ENCODE data around the gene C12orf75.
"Not testable (repeated sequence)": the region's sequence is repeated elsewhere in the genome, so short reads cannot be mapped to it uniquely, and the experiment has no call there.

The C12orf75 gene

GRCh38 chr12:105378911-105379310, 48.4 kb downstream of the C12orf75 start:
- DNase-seq (ENCODE audit: low read depth in 2 of 2) = no peak

- DNase-seq (ENCODE audit: low read depth in 2 of 2) = no peak
Measured at GRCh38 chr12:105382771-105383622, 52.5 kb downstream of the C12orf75 start.

GRCh38 chr12:105384220-105384619, 53.7 kb downstream of the C12orf75 start:
- DNase-seq (ENCODE audit: low read depth in 2 of 2) = no peak

GRCh38 chr12:105384916-105385535, 54.5 kb downstream of the C12orf75 start:
- no peak for DNase-seq (ENCODE audit: low read depth in 2 of 2)

DNA sequence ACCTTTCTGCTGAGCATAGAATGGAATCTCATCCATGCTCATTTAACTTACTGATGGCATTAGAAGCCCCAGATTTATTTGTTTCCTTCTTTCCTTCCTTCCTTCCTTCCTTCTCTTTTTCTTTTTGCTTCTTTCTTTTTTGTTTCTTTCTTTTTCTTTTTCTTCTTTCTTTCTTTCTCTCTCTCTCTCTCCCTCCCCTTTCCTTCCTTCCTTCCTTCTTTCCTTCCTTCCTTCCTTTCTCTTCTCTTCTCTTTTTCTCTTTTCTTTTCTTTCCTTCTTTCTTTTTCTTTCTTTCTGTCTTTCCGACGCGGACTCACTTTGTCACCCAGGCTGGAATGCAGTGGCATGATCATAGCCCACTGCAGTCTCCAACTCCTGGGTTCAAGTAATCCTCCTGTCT, 55.9 kb downstream of the C12orf75 start:
- DNase-seq (ENCODE audit: low read depth in 2 of 2) = no peak

- no peak for DNase-seq (ENCODE audit: low read depth in 2 of 2)
Measured at GRCh38 chr12:105391231-105391630, 60.7 kb downstream of the C12orf75 start.

- no peak for DNase-seq (ENCODE audit: low read depth in 2 of 2)
Measured at GRCh38 chr12:105393587-105393986, 63.1 kb downstream of the C12orf75 start.

GRCh38 chr12:105396024-105396423, 65.5 kb downstream of the C12orf75 start:
- DNase-seq (ENCODE audit: low read depth in 2 of 2) = no peak

DNA sequence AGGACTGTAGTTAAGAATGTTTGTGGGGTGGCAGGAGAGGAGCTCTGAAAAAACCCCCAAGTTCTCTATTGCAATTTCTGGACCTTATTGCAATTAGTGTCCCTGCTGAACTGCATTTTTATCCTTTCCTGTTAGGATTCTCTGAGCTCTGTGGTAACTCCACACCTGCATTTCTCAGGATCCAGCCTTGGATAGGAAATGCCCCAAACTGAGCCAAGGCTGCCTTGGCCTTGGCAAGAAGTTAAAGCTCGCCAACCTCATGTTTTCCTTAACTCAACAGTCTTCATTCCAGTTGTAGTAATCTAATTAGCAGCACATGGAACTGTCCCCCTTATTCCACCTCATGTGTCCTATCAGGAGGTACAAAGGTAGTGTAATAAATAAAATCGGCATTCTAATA, 66.5 kb downstream of the C12orf75 start:
- no peak for DNase-seq (ENCODE audit: low read depth in 2 of 2)

GRCh38 chr12:105398930-105399329, 68.4 kb downstream of the C12orf75 start:
- DNase-seq (ENCODE audit: low read depth in 2 of 2) = no peak

DNA sequence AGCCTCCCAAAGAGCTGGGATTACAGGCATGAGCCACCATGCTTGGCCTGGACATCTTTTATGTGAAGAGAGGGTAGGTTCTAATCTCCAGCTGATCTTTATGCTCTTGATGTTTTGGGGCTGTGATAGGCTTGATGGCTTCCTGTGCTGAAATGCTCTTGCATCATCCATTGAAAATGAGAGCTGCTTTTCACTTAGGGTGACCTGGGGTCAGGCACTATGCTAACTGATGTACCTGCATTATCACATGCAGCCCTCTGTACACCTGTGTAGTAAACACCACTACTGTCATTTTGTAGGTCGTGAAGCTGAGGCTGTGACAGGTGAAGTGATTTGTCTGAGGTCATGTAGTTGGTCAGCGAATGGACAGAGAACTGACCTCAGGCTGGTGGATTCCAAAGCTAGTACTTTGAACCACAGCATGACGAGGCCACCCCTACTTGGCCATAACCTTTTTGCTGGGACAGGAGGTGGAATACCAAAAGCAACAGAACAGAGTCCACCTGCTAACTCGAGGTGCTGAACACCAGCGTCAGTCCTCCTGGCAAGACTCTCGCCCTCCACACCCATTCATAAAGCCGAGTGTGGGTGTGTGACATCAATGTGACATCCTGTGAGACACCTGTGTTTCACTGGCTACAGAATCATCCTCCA, 69.1 kb downstream of the C12orf75 start:
- DNase-seq (ENCODE audit: low read depth in 2 of 2) = no peak

DNA sequence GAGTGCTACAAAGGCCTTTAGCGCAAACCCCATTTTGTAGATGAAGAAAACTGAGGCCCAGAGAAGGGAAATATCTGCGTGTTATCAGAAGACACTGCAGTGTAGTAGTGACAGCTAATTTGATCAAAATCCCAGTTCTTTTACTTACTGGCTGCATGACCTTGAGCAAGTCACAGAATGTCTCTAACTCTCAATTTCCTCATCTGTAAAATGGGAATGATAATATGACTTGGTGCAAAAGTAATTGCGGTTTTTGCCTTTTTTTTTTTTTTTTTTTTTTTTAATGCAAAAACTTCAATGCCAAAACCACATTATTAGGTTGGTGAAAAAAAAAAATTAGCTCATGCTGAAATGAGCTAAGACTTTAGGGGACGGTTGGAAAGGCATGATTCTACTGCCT, 69.7 kb downstream of the C12orf75 start:
- no peak for DNase-seq (ENCODE audit: low read depth in 2 of 2)

DNA sequence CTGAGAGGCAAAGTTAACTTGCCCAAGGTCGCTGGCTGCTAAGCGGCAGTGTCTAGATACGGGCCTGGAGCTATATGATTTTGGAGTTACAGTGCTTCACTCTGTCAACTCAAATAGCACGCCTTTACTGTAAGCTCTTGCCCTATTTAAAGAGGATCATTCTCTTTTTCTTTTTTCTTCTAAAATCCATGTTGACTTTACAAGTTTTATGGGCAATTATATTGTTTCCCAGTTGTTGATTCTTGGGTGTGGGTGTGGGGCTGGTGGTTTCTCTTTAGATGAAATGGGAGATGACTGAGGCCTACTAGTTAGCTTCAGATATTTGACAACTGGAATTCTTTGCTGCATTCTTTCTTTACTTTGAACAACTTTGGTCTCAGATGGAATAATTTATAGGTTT, 70.7 kb downstream of the C12orf75 start:
- no peak for DNase-seq (ENCODE audit: low read depth in 2 of 2)

DNA sequence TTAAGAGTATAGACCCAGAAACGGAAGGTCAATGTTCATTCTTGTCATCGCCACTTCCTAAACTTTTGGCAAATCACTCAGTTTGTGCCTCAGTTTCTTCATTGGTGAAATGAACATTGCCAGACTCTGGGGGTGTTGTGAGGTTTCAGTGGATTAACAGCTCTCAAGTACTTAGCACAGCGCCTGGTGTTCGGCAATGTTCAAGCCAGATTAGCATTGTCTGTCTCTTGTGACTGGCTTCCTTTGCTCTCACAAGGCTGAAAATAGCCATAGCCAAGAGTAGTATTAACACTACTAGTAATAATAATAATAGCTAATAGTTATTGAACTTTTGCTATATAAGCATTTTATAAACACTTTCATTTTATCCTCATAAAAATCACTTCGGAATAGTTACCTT, 71.9 kb downstream of the C12orf75 start:
- DNase-seq (ENCODE audit: low read depth in 2 of 2) = no peak

DNA sequence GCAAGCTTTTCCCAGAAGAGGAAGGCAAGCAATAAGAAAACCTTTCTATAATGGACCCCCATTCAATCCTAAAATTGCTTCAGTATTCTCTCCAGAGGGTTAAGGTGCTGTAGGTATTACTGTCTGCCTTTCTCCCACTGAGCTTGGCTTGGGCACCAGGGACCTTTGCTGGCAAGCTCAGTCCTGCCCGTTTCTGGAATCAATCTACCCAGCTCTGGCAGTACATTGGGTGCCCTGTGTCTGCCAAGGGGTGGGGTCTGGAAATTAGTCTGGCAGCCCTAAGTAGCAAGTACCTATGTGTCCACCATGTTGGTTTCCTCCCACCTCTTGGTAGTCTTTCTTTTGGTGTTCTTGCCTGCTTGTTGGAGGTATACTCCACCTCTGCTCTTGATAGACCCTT, 72.6 kb downstream of the C12orf75 start:
- DNase-seq (ENCODE audit: low read depth in 2 of 2) = no peak

DNA sequence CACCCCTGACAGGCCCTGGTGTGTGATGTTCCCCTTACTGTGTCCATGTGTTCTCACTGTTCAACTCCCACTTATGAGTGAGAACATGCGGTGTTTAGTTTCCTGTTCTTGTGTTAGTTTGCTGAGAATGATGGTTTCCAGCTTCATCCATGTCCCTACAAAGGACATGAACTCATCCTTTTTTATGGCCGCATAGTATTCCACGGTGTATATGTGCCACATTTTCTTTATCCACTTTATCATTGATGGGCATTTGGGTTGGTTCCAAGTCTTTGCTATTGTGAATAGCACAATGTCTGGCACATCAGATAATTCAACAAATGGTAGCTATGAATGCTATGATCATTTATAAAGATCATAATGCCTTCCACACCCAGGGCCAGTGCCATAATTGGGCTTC, 73.6 kb downstream of the C12orf75 start:
- not testable (repeated sequence) for DNase-seq (ENCODE audit: low read depth in 2 of 2)

- DNase-seq (ENCODE audit: low read depth in 2 of 2) = no peak
Measured at GRCh38 chr12:105406497-105406896, 76.0 kb downstream of the C12orf75 start.

DNA sequence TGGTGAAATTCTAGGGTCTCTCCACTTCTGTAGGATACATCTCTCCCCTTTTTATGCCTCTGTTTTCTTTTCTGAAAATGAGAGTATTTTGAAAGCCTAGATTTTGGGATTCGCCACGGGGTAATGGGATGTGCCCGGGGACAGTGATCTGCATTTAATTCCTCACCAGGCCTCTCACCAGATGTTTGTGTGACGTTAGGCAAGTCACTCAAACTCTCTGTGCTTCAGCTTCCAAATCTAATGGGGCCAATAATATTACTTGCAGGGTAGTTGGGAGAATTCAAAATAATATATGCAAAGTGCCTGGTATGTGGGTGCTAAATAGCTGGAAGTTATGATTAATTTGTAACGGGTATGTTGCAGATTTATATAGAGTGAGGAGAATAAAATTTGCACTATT, 78.8 kb downstream of the C12orf75 start:
- no peak for DNase-seq (ENCODE audit: low read depth in 2 of 2)

GRCh38 chr12:105409801-105410471, 79.4 kb downstream of the C12orf75 start:
- no peak for DNase-seq (ENCODE audit: low read depth in 2 of 2)

GRCh38 chr12:105413911-105414487, 83.5 kb downstream of the C12orf75 start:
- DNase-seq (ENCODE audit: low read depth in 2 of 2) = no peak

DNA sequence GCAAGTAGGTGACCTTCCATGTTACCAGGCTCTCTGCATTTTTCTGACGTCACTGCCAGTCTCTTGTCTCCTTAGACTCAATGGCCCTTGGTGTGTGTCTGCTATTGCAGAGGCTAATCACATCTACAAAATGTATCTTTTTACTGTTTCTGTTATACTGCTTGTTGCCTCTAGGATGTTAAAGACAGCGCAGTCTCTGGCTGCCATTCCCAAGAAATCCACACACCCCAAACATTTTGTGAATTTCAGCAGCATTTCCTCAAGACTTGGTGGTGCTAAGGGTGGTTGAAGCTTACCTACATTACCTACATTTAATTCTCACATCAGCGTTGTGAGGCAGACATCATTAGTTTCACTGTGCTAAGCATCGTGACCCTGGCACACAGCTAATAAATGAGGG, 87.2 kb downstream of the C12orf75 start:
- no peak for DNase-seq (ENCODE audit: low read depth in 2 of 2)

- DNase-seq (ENCODE audit: low read depth in 2 of 2) = no peak
Measured at GRCh38 chr12:105418229-105418628, 87.7 kb downstream of the C12orf75 start.

Data from stimulated activated CD8-positive, alpha-beta memory T cell treated with anti-CD3 and anti-CD28 coated beads, Interleukin-7, amount 100 ng/mL, for 4 hours (primary cell).